Suprapubic skin (tissue), 4 donors: ENCODE results near the gene CDH22. TPM values are rescaled to one million over a fixed set of nuclear protein-coding genes. Genes with fewer than 3 reads are reported as not detected.
A peak's percentile ranks its signal among the peaks of the same experiment; 100 is the strongest.

ENCODE experiments used
- DNase-seq, 2 donors: peaks; one replicate each; pipeline ENCODE4 v3.0.0-alpha.2; 2019; ENCODE audit warnings: low spot score in 2 of 2
- H3K27ac ChIP-seq: fragments of 200-600 bp; sonication (generic); one replicate; pipeline ENCODE4 v1.5.1; 2019
- H3K27me3 ChIP-seq: fragments of 200-600 bp; sonication (generic); one replicate; pipeline ENCODE4 v1.5.1; 2019
- H3K36me3 ChIP-seq: fragments of 200-600 bp; sonication (generic); one replicate; pipeline ENCODE4 v1.5.1; 2019
- H3K4me1 ChIP-seq: fragments of 200-600 bp; sonication (generic); one replicate; pipeline ENCODE4 v1.5.1; 2019
- H3K4me3 ChIP-seq: fragments of 200-600 bp; sonication (generic); one replicate; pipeline ENCODE4 v1.5.1; 2019; ENCODE audit warnings: mild to moderate bottlenecking
- H3K9me3 ChIP-seq: fragments of 200-600 bp; sonication (generic); one replicate; pipeline ENCODE4 v1.5.1; 2019
- CTCF ChIP-seq, 2 donors: fragments of 200-600 bp in 1 of 2; fragments of 450-650 bp in 1 of 2; sonication (generic) in 1 of 2; IDR thresholded peaks; one replicate each; pipeline ENCODE4 v1.5.1; 2016 to 2019; ENCODE audit warnings: antibody characterized with exemption in 2 of 2, mild to moderate bottlenecking in 1 of 2, moderate library complexity in 1 of 2
- EP300 ChIP-seq: sonication (generic); formaldehyde crosslinking; IDR thresholded peaks from one replicate; pipeline ENCODE4 v1.6.1; 2017; ENCODE audit warnings: antibody characterized with exemption
- POLR2A ChIP-seq, 2 donors: fragments of 450-650 bp; IDR thresholded peaks; one replicate each; pipeline ENCODE4 v1.6.1; 2017; ENCODE audit warnings: antibody characterized with exemption in 2 of 2, mild to moderate bottlenecking in 2 of 2, moderate library complexity in 2 of 2
- POLR2AphosphoS5 ChIP-seq, 3 donors: sonication (generic); formaldehyde crosslinking; IDR thresholded peaks; one replicate each; pipeline ENCODE4 v1.6.1; 2017; ENCODE audit warnings: antibody characterized with exemption in 3 of 3
- WGBS: methylation state at CpG from one replicate; pipeline ENCODE4 v1.1.5; 2018; 5-methylcytosine and 5-hydroxymethylcytosine counted together
- total RNA-seq, 4 donors: library from RNA; depleted of rRNA; stranded (reverse); fragments of >200 nt; gene quantifications; one replicate each; pipeline ENCODE4 v1.1.0, GENCODE V29; 2016

CDH22 gene
- total RNA-seq: 1 to 10 TPM; 2.6 to 5.1 (median 3.3) TPM

DNA sequence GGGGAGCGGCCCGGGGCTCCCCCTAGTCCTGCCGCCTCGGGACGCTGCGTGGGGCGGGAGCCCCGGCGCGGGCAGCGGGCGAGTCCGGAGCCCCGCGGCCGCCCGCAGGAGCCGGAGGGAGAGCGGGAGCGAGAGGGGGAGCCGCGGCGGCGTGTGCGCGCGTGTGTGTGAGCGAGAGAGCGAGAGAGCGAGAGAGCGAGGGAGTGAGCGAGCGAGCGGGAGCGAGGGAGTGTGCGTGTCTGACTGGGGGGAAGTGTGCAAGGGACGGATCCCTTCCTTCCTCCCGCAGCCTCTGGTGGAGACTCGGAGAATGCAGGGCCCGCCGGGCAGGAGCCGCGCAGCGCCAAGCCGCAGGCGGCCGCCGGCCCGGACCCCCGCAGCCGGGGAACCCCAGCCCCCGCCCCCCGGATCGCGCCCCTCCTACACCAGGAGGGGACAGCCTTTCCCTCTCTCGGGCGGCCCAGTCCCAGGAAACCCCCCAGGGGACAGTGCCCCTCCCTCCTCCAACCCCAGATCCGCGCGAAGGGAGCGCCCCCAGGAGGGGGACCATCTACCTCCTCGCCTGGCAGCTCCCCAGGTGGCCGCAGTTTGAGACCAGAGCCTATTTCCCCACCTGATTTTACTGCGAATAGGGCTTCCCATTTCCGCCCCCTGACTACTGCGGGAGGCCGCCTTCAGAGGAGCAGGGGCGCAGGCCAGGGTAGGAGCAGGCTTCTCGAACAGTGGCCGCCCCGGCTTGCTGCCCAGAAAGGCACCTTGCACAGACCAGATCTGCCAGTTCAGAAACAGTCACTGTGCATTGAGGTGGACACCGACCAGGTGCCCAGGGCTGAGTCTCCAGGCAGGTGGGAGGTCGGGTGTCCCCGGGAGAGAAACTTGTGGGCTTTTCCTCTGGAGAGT lies at the start of gene CDH22:
Gene CDH22, minus strand, starts transcription at position 241 of the 900 bp plus-strand sequence. CDS start 57,204 bp downstream, outside the sequence.
- Histone ChIP-seq H3K27ac (no peak within 1 kb of the TSS), H3K4me1 (peaks cover 50% of the 10 kb centered on the region), H3K9me3 (no peaks in the 10 kb centered on the region), H3K4me3 (peak within 1 kb of the TSS; percentile 59), H3K36me3 (no peaks in the 10 kb centered on the region), H3K27me3 (peaks cover 83% of the 10 kb centered on the region)
- TF ChIP-seq CTCF (IDR thresholded peaks at IDR 0.05) (peak; percentile 1 to 50), POLR2AphosphoS5 (IDR thresholded peaks at IDR 0.05) (no peak)
- 10% methylated on average over 11 of the region's 74 CpGs for WGBS
- no peak for DNase-seq

- Histone ChIP-seq H3K4me1 (peaks cover 54% of the 10 kb centered on the region), H3K9me3 (no peaks in the 10 kb centered on the region), H3K4me3 (no peak overlapping the region), H3K27ac (no peak overlapping the region), H3K36me3 (peaks cover 46% of the 10 kb centered on the region), H3K27me3 (no peaks in the 10 kb centered on the region)
- TF ChIP-seq POLR2A (IDR thresholded peaks at IDR 0.05) (no peak), EP300 (no peak), CTCF (IDR thresholded peaks at IDR 0.05) (no peak), POLR2AphosphoS5 (IDR thresholded peaks at IDR 0.05) (no peak)
- DNase-seq: no peak
- 9% methylated on average over 10 of the region's 13 CpGs for WGBS
Measured at GRCh38 chr20:46357030-46357514, 48.8 kb upstream of the CDH22 start.

- H3K4me1 ChIP-seq: peaks cover 48% of the 10 kb centered on the region
- WGBS: 81% methylated on average over 16 of the region's 23 CpGs
- no peak for DNase-seq
- no peak for TF ChIP-seq EP300
- no peak for TF ChIP-seq CTCF (IDR thresholded peaks at IDR 0.05)
- TF ChIP-seq POLR2A (IDR thresholded peaks at IDR 0.05): no peak
- no peaks in the 10 kb centered on the region for H3K27me3 ChIP-seq
- peaks cover 53% of the 10 kb centered on the region for H3K36me3 ChIP-seq
- no peak overlapping the region for H3K27ac ChIP-seq
- H3K9me3 ChIP-seq: no peaks in the 10 kb centered on the region
- H3K4me3 ChIP-seq: no peak overlapping the region
Measured at GRCh38 chr20:46356195-46357029, 48.1 kb upstream of the CDH22 start.

- DNase-seq: no peak
- no peaks in the 10 kb centered on the region for H3K27me3 ChIP-seq
- TF ChIP-seq POLR2A (IDR thresholded peaks at IDR 0.05) (no peak), POLR2AphosphoS5 (IDR thresholded peaks at IDR 0.05) (no peak), CTCF (IDR thresholded peaks at IDR 0.05) (no peak)
- peaks cover 47% of the 10 kb centered on the region for H3K4me1 ChIP-seq
- no peak overlapping the region for H3K27ac ChIP-seq
- WGBS: 75% methylated on average over 7 of the region's 7 CpGs
- H3K4me3 ChIP-seq: no peak overlapping the region
- no peaks in the 10 kb centered on the region for H3K9me3 ChIP-seq
- peaks cover 59% of the 10 kb centered on the region for H3K36me3 ChIP-seq
Measured at GRCh38 chr20:46355778-46356177, 47.5 kb upstream of the CDH22 start.
